ENCODE measurements around the gene HHAT. TPM values are rescaled to one million over a fixed set of nuclear protein-coding genes. Genes with fewer than 3 reads are reported as not detected.

HHAT gene
- total and polyA plus RNA-seq, 3 donors from 2014 or later = 8.5 to 24.3 (median 23.8) TPM

DNA sequence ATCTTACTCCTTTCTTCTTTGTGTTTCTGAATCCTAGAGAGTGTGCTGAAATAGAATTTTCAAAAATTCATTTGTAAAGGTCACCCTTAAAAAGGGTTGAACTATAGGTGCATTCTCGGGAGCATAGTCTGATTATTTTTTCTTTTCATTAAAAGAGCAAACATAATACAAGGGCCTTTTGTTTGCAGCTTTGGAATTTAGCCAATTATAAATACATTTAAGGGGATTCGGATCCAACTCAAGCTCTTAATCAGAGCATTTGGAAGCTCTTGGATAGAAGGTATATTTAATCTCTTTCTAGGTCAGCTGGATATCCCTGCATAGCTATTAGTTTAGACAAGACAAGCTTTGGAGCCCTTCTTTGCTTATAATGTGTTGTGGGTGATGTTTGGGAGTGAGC lies 321.7 kb downstream of the HHAT start:
- H3K36me3 ChIP-seq (ENCODE audit: low read depth, missing control alignments) = no peaks in the 10 kb centered on the region
- H3K27me3 ChIP-seq = no peaks in the 10 kb centered on the region
- DNase-seq = no peak
- no peak overlapping the region for H3K4me3 ChIP-seq
- H3K27ac ChIP-seq = no peak overlapping the region
- peaks cover 4% of the 10 kb centered on the region for H3K4me1 ChIP-seq
- H3K9me3 ChIP-seq = no peaks in the 10 kb centered on the region
- 65 to 69% methylated on average over 2 of the region's 2 CpGs for WGBS, 2 donors
- intact Hi-C loops (cut with DNase I; ENCODE audit: low total_unique reads) = no loop called here
- TF ChIP-seq POLR2A (IDR thresholded peaks at IDR 0.05) = no peak
- TF ChIP-seq, protein P1, sequence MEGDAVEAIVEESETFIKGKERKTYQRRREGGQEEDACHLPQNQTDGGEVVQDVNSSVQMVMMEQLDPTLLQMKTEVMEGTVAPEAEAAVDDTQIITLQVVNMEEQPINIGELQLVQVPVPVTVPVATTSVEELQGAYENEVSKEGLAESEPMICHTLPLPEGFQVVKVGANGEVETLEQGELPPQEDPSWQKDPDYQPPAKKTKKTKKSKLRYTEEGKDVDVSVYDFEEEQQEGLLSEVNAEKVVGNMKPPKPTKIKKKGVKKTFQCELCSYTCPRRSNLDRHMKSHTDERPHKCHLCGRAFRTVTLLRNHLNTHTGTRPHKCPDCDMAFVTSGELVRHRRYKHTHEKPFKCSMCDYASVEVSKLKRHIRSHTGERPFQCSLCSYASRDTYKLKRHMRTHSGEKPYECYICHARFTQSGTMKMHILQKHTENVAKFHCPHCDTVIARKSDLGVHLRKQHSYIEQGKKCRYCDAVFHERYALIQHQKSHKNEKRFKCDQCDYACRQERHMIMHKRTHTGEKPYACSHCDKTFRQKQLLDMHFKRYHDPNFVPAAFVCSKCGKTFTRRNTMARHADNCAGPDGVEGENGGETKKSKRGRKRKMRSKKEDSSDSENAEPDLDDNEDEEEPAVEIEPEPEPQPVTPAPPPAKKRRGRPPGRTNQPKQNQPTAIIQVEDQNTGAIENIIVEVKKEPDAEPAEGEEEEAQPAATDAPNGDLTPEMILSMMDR (IDR thresholded peaks at IDR 0.05) = no peak

DNA sequence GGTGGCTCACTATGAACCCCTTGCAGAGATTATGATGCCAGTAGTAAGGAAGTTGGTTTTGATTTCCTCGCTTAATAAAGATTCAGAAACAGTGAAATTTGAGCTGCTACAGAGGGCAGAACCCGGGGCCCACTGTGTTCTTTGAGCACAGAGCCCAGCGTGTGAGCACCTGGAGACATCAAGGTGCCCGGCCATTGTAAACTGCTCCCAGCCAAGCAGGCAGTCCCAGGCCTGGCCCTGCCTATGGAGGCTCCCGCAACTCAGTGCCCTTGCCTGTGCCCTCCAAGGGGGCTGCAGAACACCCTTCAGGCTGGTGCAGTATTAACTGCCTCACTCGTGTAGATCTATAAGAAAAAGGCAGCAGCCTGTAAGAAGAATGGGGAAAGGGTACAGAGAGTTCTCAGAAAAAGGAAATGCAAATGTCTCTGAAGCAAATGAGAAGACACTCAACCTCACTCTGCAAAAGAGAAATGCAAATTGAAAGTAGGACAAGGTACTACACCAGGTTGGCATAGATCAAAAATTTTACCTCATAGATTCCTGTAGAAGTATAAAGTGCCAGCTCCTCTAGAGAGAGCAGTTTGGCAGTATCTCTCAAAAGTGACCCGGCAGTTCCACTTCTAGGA lies 323.7 kb downstream of the HHAT start:
- WGBS, 2 donors = 93 to 95% methylated on average over 5 to 7 of the region's 7 CpGs
- H3K27ac ChIP-seq = no peak overlapping the region
- no peaks in the 10 kb centered on the region for H3K36me3 ChIP-seq (ENCODE audit: low read depth, missing control alignments)
- TF ChIP-seq, protein P1 (IDR thresholded peaks at IDR 0.05) = no peak
- no peak for TF ChIP-seq POLR2A (IDR thresholded peaks at IDR 0.05)
- H3K4me1 ChIP-seq = no peaks in the 10 kb centered on the region
- H3K27me3 ChIP-seq = no peaks in the 10 kb centered on the region
- H3K4me3 ChIP-seq = no peak overlapping the region
- H3K9me3 ChIP-seq = no peaks in the 10 kb centered on the region
- DNase-seq = no peak
- intact Hi-C loops (cut with DNase I; ENCODE audit: low total_unique reads) = no loop called here

- WGBS, 2 donors = 43 to 44% methylated on average over 6 of the region's 6 CpGs
- no peak overlapping the region for H3K4me3 ChIP-seq
- no peaks in the 10 kb centered on the region for H3K36me3 ChIP-seq (ENCODE audit: low read depth, missing control alignments)
- no peak for TF ChIP-seq POLR2A (IDR thresholded peaks at IDR 0.05)
- TF ChIP-seq, protein P1 (IDR thresholded peaks at IDR 0.05) = no peak
- no peaks in the 10 kb centered on the region for H3K9me3 ChIP-seq
- no peak overlapping the region for H3K27ac ChIP-seq
- H3K27me3 ChIP-seq = no peaks in the 10 kb centered on the region
- no peaks in the 10 kb centered on the region for H3K4me1 ChIP-seq
- DNase-seq = no peak
- intact Hi-C loops (cut with DNase I; ENCODE audit: low total_unique reads) = no loop called here
Measured at GRCh38 chr1:210653771-210654170, 325.1 kb downstream of the HHAT start.

- 61 to 71% methylated on average over 7 of the region's 7 CpGs for WGBS, 2 donors
- Histone ChIP-seq H3K4me1 (no peaks in the 10 kb centered on the region), H3K9me3 (no peaks in the 10 kb centered on the region), H3K36me3 (ENCODE audit: low read depth, missing control alignments) (no peaks in the 10 kb centered on the region), H3K27me3 (no peaks in the 10 kb centered on the region), H3K27ac (no peak overlapping the region), H3K4me3 (no peak overlapping the region)
- intact Hi-C loops (cut with DNase I; ENCODE audit: low total_unique reads) = no loop called here
- TF ChIP-seq, protein P1 (IDR thresholded peaks at IDR 0.05) = no peak
- TF ChIP-seq POLR2A (IDR thresholded peaks at IDR 0.05) = no peak
- no peak for DNase-seq
Measured at GRCh38 chr1:210654176-210654981, 325.7 kb downstream of the HHAT start.

Data from testis (tissue), 3 donors.